Smooth muscle cell (in vitro differentiated cells): ENCODE measurements around the gene ERFE. TPM values are rescaled to one million over a fixed set of nuclear protein-coding genes. Genes with fewer than 3 reads are reported as not detected.

Experiments
- DNase-seq: peaks from one replicate; lab custom pipeline; 2025; ENCODE audit not compliant: unreplicated experiment; lab: John Stamatoyannopoulos, UW
- H2AFZ ChIP-seq: fragments of 200-600 bp; sonication (generic); 2 replicates; pipeline ENCODE4 v1.6.0; 2016; ENCODE audit warnings: antibody characterized with exemption, low read depth, mild to moderate bottlenecking
- H3F3A ChIP-seq: fragments of 200-600 bp; sonication (generic); 2 replicates; pipeline ENCODE4 v1.6.0; 2017; ENCODE audit warnings: antibody characterized with exemption, low read depth
- H3K27ac ChIP-seq: fragments of 200-600 bp; sonication (generic); 2 replicates; pipeline ENCODE4 v1.5.1; 2016; ENCODE audit warnings: low read depth, mild to moderate bottlenecking
- H3K27me3 ChIP-seq: fragments of 200-600 bp; sonication (generic); 2 replicates; pipeline ENCODE4 v1.6.1; 2016; ENCODE audit warnings: low read depth, mild to moderate bottlenecking
- H3K36me3 ChIP-seq: fragments of 200-600 bp; sonication (generic); 2 replicates; pipeline ENCODE4 v1.5.1; 2016; ENCODE audit warnings: low read depth
- H3K4me1 ChIP-seq: fragments of 200-600 bp; sonication (generic); 2 replicates; pipeline ENCODE4 v1.5.1; 2016; ENCODE audit warnings: low read depth
- H3K4me2 ChIP-seq: fragments of 200-600 bp; sonication (generic); 2 replicates; pipeline ENCODE4 v1.6.0; 2016; ENCODE audit warnings: mild to moderate bottlenecking
- H3K4me3 ChIP-seq: fragments of 200-600 bp; sonication (generic); 2 replicates; pipeline ENCODE4 v1.5.1; 2016; ENCODE audit warnings: mild to moderate bottlenecking
- H3K79me2 ChIP-seq: fragments of 200-600 bp; sonication (generic); 2 replicates; pipeline ENCODE4 v1.6.0; 2016; ENCODE audit warnings: low read depth, mild to moderate bottlenecking
- H3K9ac ChIP-seq: fragments of 200-600 bp; sonication (generic); 2 replicates; pipeline ENCODE4 v1.6.0; 2016; ENCODE audit warnings: low read depth
- H3K9me3 ChIP-seq: fragments of 200-600 bp; sonication (generic); replicated peaks from 2 replicates; pipeline ENCODE4 v1.5.1; 2016; ENCODE audit warnings: low read depth
- H4K20me1 ChIP-seq: fragments of 200-600 bp; sonication (generic); 2 replicates; pipeline ENCODE4 v1.6.0; 2016; ENCODE audit warnings: low read depth
- CTCF ChIP-seq: fragments of 200-600 bp; sonication (generic); IDR thresholded peaks from 2 replicates; pipeline ENCODE4 v1.5.1; 2017; ENCODE audit warnings: borderline replicate concordance, mild to moderate bottlenecking, antibody characterized with exemption; ENCODE audit not compliant: insufficient read depth, poor library complexity, severe bottlenecking
- WGBS: methylation state at CpG from one replicate; pipeline ENCODE4 v1.1.7; 2016; ENCODE audit warnings: low lambda C conversion rate; 5-methylcytosine and 5-hydroxymethylcytosine counted together
- polyA plus RNA-seq: library from polyadenylated mRNA; unstranded; fragments of >200 nt; fragmentation: Nextera tagmentation; extraction: Ambion mirVana; gene quantifications from 2 replicates; pipeline ENCODE4 v1.2.1, GENCODE V29; 2016
- total RNA-seq: library from RNA; depleted of rRNA; stranded (reverse); fragments of >200 nt; gene quantifications from 2 replicates; pipeline ENCODE4 v1.2.3, GENCODE V29; 2014

The ERFE gene
- total and polyA plus RNA-seq, 2 experiments from 2014 or later, result 2.4 TPM; not detected in 1

GRCh38 chr2:238155051-238155760 lies 3.6 kb upstream of the ERFE start:
- no peak overlapping the region for H2AFZ ChIP-seq
- H3K9me3 ChIP-seq, result no peaks in the 10 kb centered on the region
- H3K4me1 ChIP-seq, result no peaks in the 10 kb centered on the region
- H3K4me2 ChIP-seq, result no peak overlapping the region
- H4K20me1 ChIP-seq, result no peaks in the 10 kb centered on the region
- 74% methylated on average over 19 of the region's 19 CpGs for WGBS
- no peak overlapping the region for H3K4me3 ChIP-seq
- no peak for TF ChIP-seq CTCF
- peaks cover 16% of the 10 kb centered on the region for H3K27me3 ChIP-seq
- H3K79me2 ChIP-seq, result no peaks in the 10 kb centered on the region
- H3K36me3 ChIP-seq, result no peaks in the 10 kb centered on the region
- no peak overlapping the region for H3K9ac ChIP-seq
- DNase-seq, result no peak
- no peak overlapping the region for H3K27ac ChIP-seq
- H3F3A ChIP-seq, result no peaks in the 10 kb centered on the region

GRCh38 chr2:238155761-238156694 lies 2.7 kb upstream of the ERFE start:
- no peak overlapping the region for H3K4me3 ChIP-seq
- no peaks in the 10 kb centered on the region for H3K36me3 ChIP-seq
- H3K27me3 ChIP-seq, result peaks cover 20% of the 10 kb centered on the region
- no peaks in the 10 kb centered on the region for H4K20me1 ChIP-seq
- H3K79me2 ChIP-seq, result no peaks in the 10 kb centered on the region
- no peaks in the 10 kb centered on the region for H3K4me1 ChIP-seq
- TF ChIP-seq CTCF, result no peak
- no peak for DNase-seq
- no peaks in the 10 kb centered on the region for H3K9me3 ChIP-seq
- no peak overlapping the region for H3K27ac ChIP-seq
- H2AFZ ChIP-seq, result no peak overlapping the region
- WGBS, result 87% methylated on average over 18 of the region's 18 CpGs
- no peaks in the 10 kb centered on the region for H3F3A ChIP-seq
- no peak overlapping the region for H3K9ac ChIP-seq
- H3K4me2 ChIP-seq, result no peak overlapping the region

DNA sequence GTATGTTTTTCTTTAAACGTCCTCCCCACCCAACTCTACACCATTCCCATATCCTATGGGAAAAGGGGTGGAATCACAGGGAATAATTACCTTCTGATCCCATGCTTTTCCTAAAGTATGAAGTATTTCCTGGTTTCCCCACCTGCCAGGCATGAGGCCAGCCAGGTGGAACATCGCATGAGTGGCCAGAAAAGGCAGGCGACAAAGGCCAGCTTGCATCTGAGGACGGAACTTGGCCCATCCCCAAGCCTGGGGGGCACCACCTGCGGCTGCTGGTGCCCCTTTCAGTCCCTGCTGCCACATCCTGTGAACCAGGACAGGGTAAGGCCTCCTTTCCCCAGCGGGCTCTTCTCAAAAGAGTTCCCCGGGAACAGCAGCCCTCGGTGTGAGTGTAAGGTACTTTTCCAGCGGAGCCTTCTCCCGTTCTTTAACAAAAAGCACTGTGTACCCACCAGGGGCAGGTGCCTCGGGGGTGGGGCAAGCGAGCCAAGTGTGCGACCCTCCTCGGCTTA lies 1.2 kb upstream of the ERFE start:
- Histone ChIP-seq H3K4me2 (no peak overlapping the region), H4K20me1 (no peaks in the 10 kb centered on the region), H3K36me3 (no peaks in the 10 kb centered on the region), H3K79me2 (no peaks in the 10 kb centered on the region), H3F3A (no peaks in the 10 kb centered on the region), H3K9ac (no peak overlapping the region), H2AFZ (no peak overlapping the region), H3K4me1 (no peaks in the 10 kb centered on the region), H3K9me3 (no peaks in the 10 kb centered on the region), H3K4me3 (no peak overlapping the region), H3K27me3 (peaks cover 35% of the 10 kb centered on the region), H3K27ac (no peak overlapping the region)
- no peak for TF ChIP-seq CTCF
- no peak for DNase-seq
- WGBS, result 81% methylated on average over 14 of the region's 14 CpGs
